Tibial nerve (tissue), 4 donors: ENCODE results near the gene FCN3. TPM values are rescaled to one million over a fixed set of nuclear protein-coding genes. Genes with fewer than 3 reads are reported as not detected.
"Not testable (repeated sequence)": the region's sequence is repeated elsewhere in the genome, so short reads cannot be mapped to it uniquely, and the experiment has no call there.

Experiments
- DNase-seq, 2 donors: peaks; one replicate each; pipeline ENCODE4 v3.0.0-alpha.2; 2019; ENCODE audit warnings: low spot score in 2 of 2
- H3K27ac ChIP-seq, 4 donors: fragments of 200-600 bp; sonication (generic) in 3 of 4; one replicate each; pipeline ENCODE4 v1.5.1; 2017 to 2019; ENCODE audit warnings: mild to moderate bottlenecking in 1 of 4
- H3K27me3 ChIP-seq, 2 donors: fragments of 200-600 bp; sonication (generic) in 1 of 2; one replicate each; pipeline versions ENCODE4 v1.5.1 to v1.6.0; 2017 to 2019
- H3K36me3 ChIP-seq, 3 donors: fragments of 200-600 bp; sonication (generic); one replicate each; pipeline ENCODE4 v1.5.1; 2018 to 2019
- H3K4me1 ChIP-seq, 4 donors: fragments of 200-600 bp; sonication (generic) in 3 of 4; one replicate each; pipeline ENCODE4 v1.5.1; 2017 to 2019
- H3K4me3 ChIP-seq, 4 donors: fragments of 200-600 bp; sonication (generic) in 3 of 4; one replicate each; pipeline ENCODE4 v1.5.1; 2017 to 2019; ENCODE audit warnings: mild to moderate bottlenecking in 1 of 4, moderate library complexity in 1 of 4
- H3K9me3 ChIP-seq, 4 donors: fragments of 200-600 bp; sonication (generic) in 3 of 4; one replicate each; pipeline ENCODE4 v1.5.1; 2017 to 2019
- CTCF ChIP-seq, 5 experiments: fragments of 200-600 bp in 3 of 5; fragments of 450-650 bp in 2 of 5; sonication (generic) in 3 of 5; IDR thresholded peaks; one replicate each; pipeline ENCODE4 v1.5.1; 2016 to 2019; ENCODE audit warnings: antibody characterized with exemption in 5 of 5, mild to moderate bottlenecking in 3 of 5, moderate library complexity in 2 of 5
- EP300 ChIP-seq, 2 donors: sonication (generic); formaldehyde crosslinking; IDR thresholded peaks; one replicate each; pipeline ENCODE4 v1.6.1; 2017; ENCODE audit warnings: antibody characterized with exemption in 2 of 2, mild to moderate bottlenecking in 1 of 2
- POLR2A ChIP-seq, 2 donors: fragments of 450-650 bp; IDR thresholded peaks; one replicate each; pipeline ENCODE4 v1.6.1; 2017; ENCODE audit warnings: antibody characterized with exemption in 2 of 2, mild to moderate bottlenecking in 2 of 2, moderate library complexity in 2 of 2
- WGBS, 2 donors: methylation state at CpG; one replicate each; pipeline ENCODE4 v1.1.5; 2018; 5-methylcytosine and 5-hydroxymethylcytosine counted together
- total RNA-seq, 4 donors: library from RNA; depleted of rRNA; stranded (reverse); fragments of >200 nt; gene quantifications; one replicate each; pipeline ENCODE4 v1.1.0, GENCODE V29; 2016

The FCN3 gene
- total RNA-seq, 4 donors from 2014 or later: 2.5 to 8.7 (median 3.7) TPM; not detected in 1

- WGBS, 2 donors: 40 to 43% methylated on average over 22 to 26 of the region's 30 CpGs
- peak overlapping the region; percentile 26 to 56 (median 37) for H3K4me3 ChIP-seq
- H3K27me3 ChIP-seq: no peaks in the 10 kb centered on the region
- DNase-seq: no peak
- TF ChIP-seq CTCF (IDR thresholded peaks at IDR 0.05): no peak
- TF ChIP-seq POLR2A (IDR thresholded peaks at IDR 0.05): no peak
- peak overlapping the region in 2 of 4 donors; percentile 46 to 63 for H3K27ac ChIP-seq
- no peaks in the 10 kb centered on the region for H3K9me3 ChIP-seq
- H3K36me3 ChIP-seq: no peaks in the 10 kb centered on the region
- H3K4me1 ChIP-seq: peaks cover 0 to 36% (median 16%) of the 10 kb centered on the region in 4 donors
Measured at GRCh38 chr1:27392778-27393635, 18.4 kb upstream of the FCN3 start.

GRCh38 chr1:27392096-27392777 lies 17.6 kb upstream of the FCN3 start, which contains the start of gene GPR3:
Gene GPR3, plus strand, starts transcription at chr1:27392622. Its CDS starts 1,177 bp downstream, at chr1:27393799.
- DNase-seq: peak; percentile 82 to 86
- WGBS, 2 donors: 3 to 5% methylated on average over 19 to 40 of the region's 69 CpGs
- H3K36me3 ChIP-seq: no peaks in the 10 kb centered on the region
- TF ChIP-seq CTCF (IDR thresholded peaks at IDR 0.05) (peak; percentile 40 to 76 (median 48)), EP300 (IDR thresholded peaks at IDR 0.05) (peak in 1 of 2 donors; percentile 16), POLR2A (IDR thresholded peaks at IDR 0.05) (peak in 1 of 2 donors; percentile 13)
- H3K9me3 ChIP-seq: no peaks in the 10 kb centered on the region
- H3K27me3 ChIP-seq: no peaks in the 10 kb centered on the region
- H3K4me3 ChIP-seq: peak within 1 kb of the TSS; percentile 26 to 56 (median 37)
- H3K27ac ChIP-seq: peak within 1 kb of the TSS in 2 of 4 donors; percentile 46 to 63
- peaks cover 0 to 36% (median 16%) of the 10 kb centered on the region in 4 donors for H3K4me1 ChIP-seq

- peaks cover 0 to 31% (median 16%) of the 10 kb centered on the region in 4 donors for H3K4me1 ChIP-seq
- 5 to 8% methylated on average over 13 of the region's 13 CpGs for WGBS, 2 donors
- H3K27me3 ChIP-seq: no peaks in the 10 kb centered on the region
- no peaks in the 10 kb centered on the region for H3K9me3 ChIP-seq
- no peaks in the 10 kb centered on the region for H3K36me3 ChIP-seq
- peak overlapping the region; percentile 26 to 56 (median 37) for H3K4me3 ChIP-seq
- TF ChIP-seq POLR2A (IDR thresholded peaks at IDR 0.05): no peak
- H3K27ac ChIP-seq: peak overlapping the region in 1 of 4 donors; percentile 63
- DNase-seq: peak in 1 of 2 donors; percentile 33
Measured at GRCh38 chr1:27391511-27392095, 17.0 kb upstream of the FCN3 start.

- WGBS, 2 donors: 39 to 40% methylated on average over 5 of the region's 5 CpGs
- TF ChIP-seq POLR2A (IDR thresholded peaks at IDR 0.05) (no peak), CTCF (IDR thresholded peaks at IDR 0.05) (peak; percentile 70 to 83 (median 83))
- no peaks in the 10 kb centered on the region for H3K27me3 ChIP-seq
- H3K4me3 ChIP-seq: no peak overlapping the region
- H3K4me1 ChIP-seq: peaks cover 0 to 22% (median 16%) of the 10 kb centered on the region in 4 donors
- H3K27ac ChIP-seq: no peak overlapping the region
- H3K9me3 ChIP-seq: no peaks in the 10 kb centered on the region
- peak; percentile 60 to 82 for DNase-seq
- H3K36me3 ChIP-seq: no peaks in the 10 kb centered on the region
Measured at GRCh38 chr1:27388337-27389005, 13.8 kb upstream of the FCN3 start.

GRCh38 chr1:27384797-27385196 lies 10.2 kb upstream of the FCN3 start:
- H3K4me3 ChIP-seq, H3K36me3 ChIP-seq, H3K27me3 ChIP-seq, H3K27ac ChIP-seq, DNase-seq, H3K9me3 ChIP-seq: not testable (repeated sequence)
- H3K4me1 ChIP-seq: peaks cover 0 to 25% (median 9%) of the 10 kb centered on the region in 4 donors
- 88 to 94% methylated on average over 3 of the region's 3 CpGs for WGBS, 2 donors
